B cell (primary cell): ENCODE measurements around the gene DNAJC24. TPM values are rescaled to one million over a fixed set of nuclear protein-coding genes. Genes with fewer than 3 reads are reported as not detected.

ENCODE experiments used
- ATAC-seq: fragments of 200-7000 bp; cut with Tn5 transposase; one replicate; pipeline ENCODE4 v1.10.0; 2021; ENCODE audit warnings: low read depth, mild to moderate bottlenecking, moderate number of reproducible peaks, moderate library complexity
- CTCF ChIA-PET: fragments of 350-600 bp; sonication (Branson Sonifier 250); formaldehyde crosslinking; loops from one replicate; lab custom pipeline; 2021; ENCODE audit warnings: antibody characterized with exemption, inconsistent platforms; lab: Charles Lee
- POLR2A ChIA-PET: fragments of 350-600 bp; sonication (Branson Sonifier 250); formaldehyde crosslinking; loops from one replicate; lab custom pipeline; 2021; ENCODE audit warnings: antibody characterized with exemption; lab: Charles Lee
- DNase-seq: peaks from one replicate; pipeline ENCODE4 v3.0.0; 2013
- H2AFZ ChIP-seq: 2 replicates; pipeline ENCODE4 v1.6.1; 2012; ENCODE audit warnings: mild to moderate bottlenecking, low read depth, low read length; ENCODE audit not compliant: insufficient read depth, poor library complexity, severe bottlenecking
- H3K27ac ChIP-seq, 2 donors: 1 replicate in 1 of 2; 2 replicates in 1 of 2; pipeline ENCODE4 v1.5.1; 2012 to 2013; ENCODE audit warnings: low read length in 2 of 2, mild to moderate bottlenecking in 2 of 2, moderate library complexity in 1 of 2
- H3K27me3 ChIP-seq, 4 experiments: fragments of 200-600 bp in 1 of 4; sonication (generic) in 1 of 4; replicated peaks in 1 of 4; 1 replicate in 2 of 4; 2 replicates in 2 of 4; pipeline versions ENCODE4 v1.6.1 to v1.7.0; 2013 to 2016; ENCODE audit warnings: low read length in 3 of 4, mild to moderate bottlenecking in 2 of 4, mixed read lengths in 1 of 4, moderate library complexity in 1 of 4; ENCODE audit not compliant: insufficient read depth in 4 of 4, control insufficient read depth in 3 of 4; ENCODE audit errors: control extremely low read depth in 1 of 4
- H3K36me3 ChIP-seq, 2 experiments: replicated peaks in 1 of 2; 1 replicate in 1 of 2; 2 replicates in 1 of 2; pipeline versions ENCODE4 v1.6.1 to v1.7.1; 2013; ENCODE audit warnings: low read length in 1 of 2; ENCODE audit not compliant: insufficient read depth in 2 of 2, control insufficient read depth in 1 of 2; ENCODE audit errors: control extremely low read depth in 1 of 2, extremely low read depth in 1 of 2
- H3K4me1 ChIP-seq, 2 donors: fragments of 200-600 bp in 1 of 2; sonication (generic) in 1 of 2; 1 replicate in 1 of 2; 2 replicates in 1 of 2; pipeline versions ENCODE4 v1.5.1 to v1.6.1; 2013 to 2017; ENCODE audit warnings: low read length in 2 of 2; ENCODE audit not compliant: control insufficient read depth in 2 of 2, insufficient read depth in 2 of 2
- H3K4me2 ChIP-seq: replicated peaks from 2 replicates; pipeline ENCODE3; 2012; ENCODE audit warnings: mild to moderate bottlenecking, low read depth, low read length; ENCODE audit not compliant: poor library complexity, severe bottlenecking
- H3K4me3 ChIP-seq, 5 experiments: fragments of 200-600 bp in 1 of 5; sonication (generic) in 1 of 5; 1 replicate in 3 of 5; 2 replicates in 2 of 5; pipeline versions ENCODE4 v1.5.1 to v1.7.0; 2011 to 2016; ENCODE audit warnings: low read length in 4 of 5, mild to moderate bottlenecking in 4 of 5, low read depth in 2 of 5, control low read depth in 1 of 5, moderate library complexity in 1 of 5; ENCODE audit not compliant: insufficient read depth in 1 of 5; ENCODE audit errors: control extremely low read depth in 1 of 5, extremely low read depth in 1 of 5
- H3K79me2 ChIP-seq: fragments of 200-600 bp; sonication (generic); one replicate; pipeline ENCODE4 v1.6.0; 2016; ENCODE audit warnings: low read length; ENCODE audit not compliant: control insufficient read depth, insufficient read depth
- H3K9ac ChIP-seq: fragments of 200-600 bp; sonication (generic); 2 replicates; pipeline ENCODE4 v1.6.1; 2017; ENCODE audit warnings: mild to moderate bottlenecking, low read length, moderate library complexity
- H3K9me3 ChIP-seq, 3 donors: one replicate each; pipeline versions ENCODE4 v1.6.1 to v1.7.1; 2013; ENCODE audit warnings: low read length in 2 of 3; ENCODE audit not compliant: control insufficient read depth in 2 of 3, insufficient read depth in 1 of 3; ENCODE audit errors: control extremely low read depth in 1 of 3
- H4K20me1 ChIP-seq: 2 replicates; pipeline ENCODE4 v1.6.0; 2012; ENCODE audit warnings: mild to moderate bottlenecking, low read length; ENCODE audit not compliant: insufficient read depth, control insufficient read depth, poor library complexity, severe bottlenecking
- H3K27ac Mint-ChIP-seq: one replicate; pipeline ENCODE4 v1.8.0; 2021; ENCODE audit warnings: mixed read lengths
- H3K27me3 Mint-ChIP-seq: one replicate; pipeline ENCODE4 v1.8.0; 2021; ENCODE audit warnings: mixed read lengths
- H3K4me1 Mint-ChIP-seq: one replicate; pipeline ENCODE4 v1.8.0; 2021; ENCODE audit warnings: mixed read lengths
- H3K4me3 Mint-ChIP-seq: one replicate; pipeline ENCODE4 v1.8.0; 2021; ENCODE audit warnings: mixed read lengths
- H3K9me3 Mint-ChIP-seq: one replicate; pipeline ENCODE4 v1.8.0; 2022; ENCODE audit warnings: mixed read lengths; ENCODE audit not compliant: insufficient read depth
- CTCF ChIP-seq: fragments of 200-600 bp; IDR thresholded peaks from one replicate; pipeline ENCODE4 v1.8.0; 2022; ENCODE audit warnings: antibody characterized with exemption, mild to moderate bottlenecking
- EZH2 ChIP-seq: IDR thresholded peaks from 2 replicates; pipeline ENCODE4 v1.6.1; 2012; ENCODE audit warnings: borderline replicate concordance, low read depth, mild to moderate bottlenecking, moderate library complexity, low read length; ENCODE audit not compliant: insufficient read depth, poor library complexity, severe bottlenecking
- WGBS: methylation state at CpG from one replicate; pipeline ENCODE4 v1.1.5; 2013; ENCODE audit warnings: missing lambda C conversion rate; ENCODE audit not compliant: insufficient coverage; 5-methylcytosine and 5-hydroxymethylcytosine counted together
- intact Hi-C: fragments of 100-400 bp; cut with micrococcal nuclease; formaldehyde crosslinking; loops from one replicate; pipeline ENCODE4 v1.10.0; 2022
- polyA plus RNA-seq: library from polyadenylated mRNA; depleted of rRNA; stranded (reverse); fragments of >200 nt; gene quantifications from 2 replicates; pipeline ENCODE4 v1.2.3, GENCODE V29; 2012
- total RNA-seq, 2 donors: library from RNA; stranded (reverse); fragments of 120-200 nt in 1 of 2; gene quantifications; 1 replicate in 1 of 2; 2 replicates in 1 of 2; pipeline versions ENCODE4 v1.2.3 to v1.2.4, GENCODE V29; 2013 to 2022

DNAJC24 gene
- total and polyA plus RNA-seq, 2 donors (not counting 1 experiment from before 2014, with no cell fraction given): 10.7 to 24.6 TPM

- Histone ChIP-seq H3K9me3 (no peaks in the 10 kb centered on the region), H2AFZ (no peak overlapping the region), H3K9ac (no peak overlapping the region), H3K36me3 (no peaks in the 10 kb centered on the region), H3K79me2 (no peaks in the 10 kb centered on the region), H3K27ac (no peak overlapping the region), H3K27me3 (no peaks in the 10 kb centered on the region), H4K20me1 (no peaks in the 10 kb centered on the region), H3K4me3 (no peak overlapping the region), H3K4me1 (no peaks in the 10 kb centered on the region), H3K4me2 (no peak overlapping the region)
- ChIA-PET CTCF (no interaction called here), POLR2A (no interaction called here)
- 100% methylated on average over 1 of the region's 1 CpG for WGBS
- no peak for DNase-seq
- ATAC-seq: no peak
- no peak overlapping the region for H3K4me3 Mint-ChIP-seq
- intact Hi-C loops: no loop called here
- no peaks in the 10 kb centered on the region for H3K27me3 Mint-ChIP-seq
- TF ChIP-seq EZH2: no peak
- TF ChIP-seq CTCF: no peak
- H3K9me3 Mint-ChIP-seq: no peaks in the 10 kb centered on the region
- no peaks in the 10 kb centered on the region for H3K4me1 Mint-ChIP-seq
- no peak overlapping the region for H3K27ac Mint-ChIP-seq
Measured at GRCh38 chr11:31422703-31423102, 53.0 kb downstream of the DNAJC24 start.

- Histone ChIP-seq H3K27ac (no peak overlapping the region), H4K20me1 (no peaks in the 10 kb centered on the region), H2AFZ (no peak overlapping the region), H3K9me3 (no peaks in the 10 kb centered on the region), H3K4me3 (no peak overlapping the region), H3K4me1 (no peaks in the 10 kb centered on the region), H3K9ac (no peak overlapping the region), H3K4me2 (no peak overlapping the region), H3K36me3 (no peaks in the 10 kb centered on the region), H3K27me3 (no peaks in the 10 kb centered on the region), H3K79me2 (no peaks in the 10 kb centered on the region)
- intact Hi-C loops: no loop called here
- no peaks in the 10 kb centered on the region for H3K4me1 Mint-ChIP-seq
- CTCF ChIA-PET: no interaction called here
- POLR2A ChIA-PET: no interaction called here
- H3K4me3 Mint-ChIP-seq: no peak overlapping the region
- no peaks in the 10 kb centered on the region for H3K27me3 Mint-ChIP-seq
- no peaks in the 10 kb centered on the region for H3K9me3 Mint-ChIP-seq
- TF ChIP-seq CTCF (no peak), EZH2 (no peak)
- no peak overlapping the region for H3K27ac Mint-ChIP-seq
- ATAC-seq (no peak), DNase-seq (no peak)
Measured at GRCh38 chr11:31424652-31425051, 55.0 kb downstream of the DNAJC24 start.
